CD4-positive, alpha-beta memory T cell (primary cell): ENCODE data around the gene LAMC3. TPM values are rescaled to one million over a fixed set of nuclear protein-coding genes. Genes with fewer than 3 reads are reported as not detected.
A peak's percentile ranks its signal among the peaks of the same experiment; 100 is the strongest.
"Not testable (repeated sequence)": the region's sequence is repeated elsewhere in the genome, so short reads cannot be mapped to it uniquely, and the experiment has no call there.

Experiments used
- CTCF ChIA-PET: fragments of 350-600 bp; sonication (Branson Sonifier 250); formaldehyde crosslinking; loops from one replicate; lab custom pipeline; 2021; ENCODE audit warnings: inconsistent platforms; ENCODE audit not compliant: partially characterized antibody; lab: Charles Lee
- POLR2A ChIA-PET: fragments of 350-600 bp; sonication (Branson Sonifier 250); formaldehyde crosslinking; loops from one replicate; lab custom pipeline; 2021; ENCODE audit not compliant: partially characterized antibody; lab: Charles Lee
- DNase-seq, 5 donors: peaks; one replicate each; pipeline versions ENCODE4 v3.0.0 to v3.0.0-alpha.2; 2020 to 2022; ENCODE audit warnings: mixed read lengths in 1 of 5
- H3K27ac ChIP-seq: one replicate; pipeline ENCODE4 v1.7.0; 2013; ENCODE audit warnings: low read depth, low read length
- H3K27me3 ChIP-seq: 2 replicates; pipeline ENCODE4 v1.7.0; 2013; ENCODE audit warnings: mild to moderate bottlenecking, low read length, moderate library complexity; ENCODE audit not compliant: insufficient read depth
- H3K36me3 ChIP-seq: 2 replicates; pipeline ENCODE4 v1.7.0; 2013; ENCODE audit warnings: mild to moderate bottlenecking, low read length, moderate library complexity; ENCODE audit not compliant: insufficient read depth
- H3K4me1 ChIP-seq: 2 replicates; pipeline ENCODE4 v1.7.0; 2013; ENCODE audit warnings: mild to moderate bottlenecking, low read length, moderate library complexity; ENCODE audit not compliant: insufficient read depth
- H3K4me3 ChIP-seq, 2 donors: one replicate each; pipeline ENCODE4 v1.7.0; 2013; ENCODE audit warnings: low read length in 2 of 2, mild to moderate bottlenecking in 1 of 2
- H3K9me3 ChIP-seq, 2 donors: one replicate each; pipeline ENCODE4 v1.7.0; 2013; ENCODE audit warnings: low read length in 2 of 2, control low read depth in 1 of 2; ENCODE audit not compliant: control insufficient read depth in 1 of 2
- H3K27ac Mint-ChIP-seq, 7 donors: one replicate each; pipeline ENCODE4 v1.8.0; 2020 to 2021; ENCODE audit warnings: mixed read lengths in 7 of 7, mild to moderate bottlenecking in 6 of 7, inconsistent platforms in 3 of 7, moderate library complexity in 3 of 7
- H3K27me3 Mint-ChIP-seq, 2 donors: one replicate each; pipeline ENCODE4 v1.8.0; 2020 to 2021; ENCODE audit warnings: mixed read lengths in 2 of 2
- H3K36me3 Mint-ChIP-seq, 2 donors: one replicate each; pipeline ENCODE4 v1.8.0; 2020 to 2021; ENCODE audit warnings: mixed read lengths in 2 of 2, inconsistent platforms in 1 of 2, mild to moderate bottlenecking in 1 of 2
- H3K4me1 Mint-ChIP-seq, 4 donors: one replicate each; pipeline ENCODE4 v1.8.0; 2020 to 2021; ENCODE audit warnings: mixed read lengths in 4 of 4, mild to moderate bottlenecking in 1 of 4
- H3K4me3 Mint-ChIP-seq, 8 donors: one replicate each; pipeline ENCODE4 v1.8.0; 2020 to 2021; ENCODE audit warnings: mixed read lengths in 8 of 8, mild to moderate bottlenecking in 7 of 8, moderate library complexity in 6 of 8, inconsistent platforms in 3 of 8
- H3K9me3 Mint-ChIP-seq, 8 donors: one replicate each; pipeline ENCODE4 v1.8.0; 2020 to 2021; ENCODE audit warnings: mixed read lengths in 8 of 8, mild to moderate bottlenecking in 5 of 8, inconsistent platforms in 3 of 8, moderate library complexity in 1 of 8
- intact Hi-C: fragments of 100-400 bp; cut with micrococcal nuclease; formaldehyde crosslinking; loops from one replicate; pipeline ENCODE4 v1.15.1; 2023
- polyA plus RNA-seq, 2 donors: library from polyadenylated mRNA; unstranded; fragments of 300-500 nt; fragmentation: Illumina TruSeq; gene quantifications; one replicate each; pipeline ENCODE4 v1.2.3, GENCODE V29; 2021
- total RNA-seq, 2 experiments: library from RNA; stranded (reverse); gene quantifications; one replicate each; pipeline ENCODE4 v1.2.3, GENCODE V29; 2021

LAMC3 gene
- total and polyA plus RNA-seq, 4 experiments from 2014 or later: 0.32 to 0.61 TPM; not detected in 2

DNA sequence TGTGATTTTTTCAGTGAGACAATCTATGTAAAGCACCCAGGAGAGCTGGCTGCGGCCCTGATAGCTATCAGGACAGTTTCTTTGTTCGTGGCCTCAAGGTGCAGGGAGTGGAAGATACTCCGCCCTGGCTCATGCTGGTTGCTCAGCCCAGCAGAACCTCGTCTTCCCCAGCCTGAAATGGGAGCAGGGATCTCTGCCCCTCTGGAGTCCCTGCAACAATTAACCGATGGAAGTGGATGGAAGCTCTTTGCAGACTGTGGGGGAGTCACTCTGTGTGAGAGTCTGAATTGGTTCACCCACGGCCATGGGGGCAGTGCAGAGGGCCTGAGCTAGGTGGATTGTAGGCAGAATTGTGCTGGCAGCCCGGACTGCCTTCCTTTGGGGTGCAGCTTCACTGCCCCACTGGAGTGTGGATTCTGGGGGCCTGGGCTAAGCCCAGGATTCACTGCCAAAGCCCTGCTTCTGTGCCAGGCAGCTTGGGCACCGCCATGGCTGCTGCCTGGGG, 90.2 kb downstream of the LAMC3 start:
- Mint-ChIP-seq H3K4me1 (peaks cover 5 to 13% (median 11%) of the 10 kb centered on the region in 4 donors), H3K36me3 (no peaks in the 10 kb centered on the region), H3K9me3 (no peaks in the 10 kb centered on the region), H3K4me3 (peak overlapping the region in 1 of 8 donors; percentile 38), H3K27ac (no peak overlapping the region), H3K27me3 (peaks cover 18 to 19% of the 10 kb centered on the region in 2 donors)
- H3K9me3 ChIP-seq: no peaks in the 10 kb centered on the region
- no peak overlapping the region for H3K27ac ChIP-seq
- no peak overlapping the region for H3K4me3 ChIP-seq
- no peak for DNase-seq
- intact Hi-C loops: no loop called here
- POLR2A ChIA-PET: no interaction called here
- H3K4me1 ChIP-seq: peaks cover 7% of the 10 kb centered on the region
- CTCF ChIA-PET: interaction anchor here (0.6 to 0.7 kb wide), 3 partner anchors 10 to 185 kb away, joined by 3 read pairs; no protein-coding TSS in a partner anchor
- peaks cover 17% of the 10 kb centered on the region for H3K27me3 ChIP-seq
- H3K36me3 ChIP-seq: no peaks in the 10 kb centered on the region

DNA sequence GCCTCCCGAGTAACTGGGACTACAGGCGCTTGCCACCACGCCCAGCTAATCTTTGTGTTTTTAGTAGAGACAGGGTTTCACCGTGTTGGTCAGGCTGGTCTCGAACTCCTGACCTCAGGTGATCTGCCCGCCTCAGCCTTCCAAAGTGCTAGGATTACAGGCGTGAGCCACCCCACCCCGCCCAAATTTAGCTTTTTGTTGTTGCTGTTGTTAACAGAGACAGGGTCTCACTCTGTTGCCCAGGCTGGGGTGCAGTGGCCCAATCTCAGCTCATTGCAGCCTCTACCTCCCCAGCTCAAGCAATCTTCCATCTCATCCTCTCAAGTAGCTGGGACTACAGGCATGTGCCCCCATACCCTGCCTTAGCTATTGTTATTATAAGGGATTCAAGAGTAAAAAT, 90.9 kb downstream of the LAMC3 start:
- Mint-ChIP-seq H3K27me3 (peaks cover 13 to 15% of the 10 kb centered on the region in 2 donors), H3K4me1 (peaks cover 5 to 13% (median 11%) of the 10 kb centered on the region in 4 donors)
- H3K27me3 ChIP-seq: peaks cover 10% of the 10 kb centered on the region
- intact Hi-C loops, H3K4me1 ChIP-seq, H3K4me3 ChIP-seq, H3K4me3 Mint-ChIP-seq, H3K36me3 ChIP-seq, H3K9me3 Mint-ChIP-seq, H3K9me3 ChIP-seq, H3K36me3 Mint-ChIP-seq, H3K27ac Mint-ChIP-seq, H3K27ac ChIP-seq, DNase-seq: not testable (repeated sequence)
- ChIA-PET POLR2A (interaction anchor here (0.5 kb wide), 1 partner anchor 11 kb away, joined by 3 read pairs; no protein-coding TSS in a partner anchor), CTCF (interaction anchor here (0.6 kb wide), 1 partner anchor 185 kb away, joined by 3 read pairs; no protein-coding TSS in a partner anchor)

DNA sequence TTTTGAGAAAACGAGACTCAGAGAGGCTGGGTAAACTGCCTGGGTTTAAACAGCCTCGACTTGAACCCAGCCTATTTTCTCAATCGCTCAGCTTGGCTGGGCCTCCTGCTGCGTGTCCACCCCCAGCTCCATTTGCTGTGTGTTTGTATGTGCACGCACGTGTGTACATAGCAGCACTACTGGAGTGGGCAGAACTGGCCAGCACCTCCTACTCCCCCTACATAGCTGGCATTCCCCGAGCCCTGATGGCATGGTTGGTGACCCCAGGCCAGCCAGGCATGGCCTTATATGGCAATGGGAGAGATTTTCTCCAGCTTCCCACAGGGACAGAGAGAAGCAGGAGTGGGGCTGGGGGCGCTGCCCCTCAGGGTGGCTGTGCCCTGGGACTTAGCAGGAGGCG, 91.5 kb downstream of the LAMC3 start:
- no peak for DNase-seq
- H3K9me3 ChIP-seq: no peaks in the 10 kb centered on the region
- no peak overlapping the region for H3K27ac ChIP-seq
- H3K4me3 Mint-ChIP-seq: no peak overlapping the region
- H3K4me1 ChIP-seq: peaks cover 7% of the 10 kb centered on the region
- H3K4me1 Mint-ChIP-seq: peaks cover 5 to 13% (median 10%) of the 10 kb centered on the region in 4 donors
- no peak overlapping the region for H3K4me3 ChIP-seq
- H3K27ac Mint-ChIP-seq: peak overlapping the region in 1 of 7 donors; percentile 43
- POLR2A ChIA-PET: no interaction called here
- CTCF ChIA-PET: no interaction called here
- H3K27me3 ChIP-seq: peaks cover 6% of the 10 kb centered on the region
- no peaks in the 10 kb centered on the region for H3K36me3 Mint-ChIP-seq
- H3K9me3 Mint-ChIP-seq: no peaks in the 10 kb centered on the region
- intact Hi-C loops: no loop called here
- no peaks in the 10 kb centered on the region for H3K36me3 ChIP-seq
- H3K27me3 Mint-ChIP-seq: peaks cover 10 to 12% of the 10 kb centered on the region in 2 donors

DNA sequence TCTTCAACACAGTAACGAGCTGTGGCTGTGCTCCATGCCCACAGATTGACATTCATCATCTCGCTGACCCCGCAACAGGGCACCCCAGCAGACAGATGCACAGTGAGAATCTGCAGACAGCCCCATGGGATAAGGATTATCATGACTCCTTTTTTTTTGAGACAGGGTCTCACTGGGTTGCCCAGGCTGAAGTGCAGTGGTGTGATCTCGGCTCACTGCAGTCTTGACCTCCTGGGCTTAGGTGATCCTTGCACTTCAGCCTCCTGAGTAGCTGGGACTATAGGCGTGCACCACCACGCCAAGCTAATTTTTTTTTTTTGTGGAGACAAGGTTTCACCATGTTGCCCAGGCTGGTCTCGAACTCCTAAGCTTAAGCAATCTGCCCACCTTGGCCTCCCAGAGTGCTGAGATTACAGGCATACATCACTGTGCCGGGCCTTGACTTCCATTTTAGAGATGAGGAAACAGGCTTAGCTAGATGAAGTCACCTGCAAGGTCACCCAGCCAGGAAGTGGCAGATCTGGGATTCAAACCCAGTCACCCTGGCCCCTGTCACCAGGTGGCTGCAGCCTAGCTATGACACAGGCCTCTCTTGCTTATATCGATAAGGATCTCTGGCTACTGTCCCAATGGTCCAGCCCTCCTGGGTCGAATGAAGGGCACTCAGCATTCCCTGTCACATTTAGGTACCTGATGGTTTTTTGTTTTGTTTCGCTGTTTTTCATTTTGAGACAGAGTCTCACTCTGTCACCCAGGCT, 92.4 kb downstream of the LAMC3 start:
- Mint-ChIP-seq H3K9me3 (peaks cover 0 to 2% (median 0%) of the 10 kb centered on the region in 8 donors), H3K27me3 (peaks cover 4 to 8% of the 10 kb centered on the region in 2 donors), H3K4me3 (no peak overlapping the region), H3K4me1 (peaks cover 2 to 7% (median 6%) of the 10 kb centered on the region in 4 donors), H3K27ac (no peak overlapping the region), H3K36me3 (no peaks in the 10 kb centered on the region)
- Histone ChIP-seq H3K27me3 (no peaks in the 10 kb centered on the region), H3K36me3 (no peaks in the 10 kb centered on the region), H3K9me3 (no peaks in the 10 kb centered on the region), H3K27ac (no peak overlapping the region), H3K4me1 (peaks cover 7% of the 10 kb centered on the region), H3K4me3 (no peak overlapping the region)
- intact Hi-C loops: no loop called here
- ChIA-PET POLR2A (no interaction called here), CTCF (no interaction called here)
- DNase-seq: no peak

DNA sequence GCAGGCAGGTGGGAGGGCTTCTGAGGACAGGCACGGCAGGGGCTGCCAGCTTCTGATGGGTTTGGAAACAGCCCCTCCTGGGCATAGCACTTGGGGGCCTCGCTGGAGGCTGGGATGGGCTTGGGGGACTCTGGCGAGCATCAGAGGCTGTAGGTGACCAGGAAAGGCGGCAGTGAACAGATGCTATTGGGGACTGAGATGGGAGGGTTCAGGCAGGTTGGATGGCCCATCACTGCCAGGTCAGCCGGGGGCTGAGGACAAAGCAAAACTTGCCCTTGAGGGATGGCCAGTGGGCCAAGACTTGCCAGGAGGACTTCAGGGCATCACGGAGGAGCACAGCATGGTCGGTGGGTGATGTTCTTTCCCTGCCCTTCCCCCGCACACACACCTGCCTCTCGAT, 94.0 kb downstream of the LAMC3 start:
- H3K27me3 Mint-ChIP-seq: peaks cover 0 to 3% of the 10 kb centered on the region in 2 donors

DNA sequence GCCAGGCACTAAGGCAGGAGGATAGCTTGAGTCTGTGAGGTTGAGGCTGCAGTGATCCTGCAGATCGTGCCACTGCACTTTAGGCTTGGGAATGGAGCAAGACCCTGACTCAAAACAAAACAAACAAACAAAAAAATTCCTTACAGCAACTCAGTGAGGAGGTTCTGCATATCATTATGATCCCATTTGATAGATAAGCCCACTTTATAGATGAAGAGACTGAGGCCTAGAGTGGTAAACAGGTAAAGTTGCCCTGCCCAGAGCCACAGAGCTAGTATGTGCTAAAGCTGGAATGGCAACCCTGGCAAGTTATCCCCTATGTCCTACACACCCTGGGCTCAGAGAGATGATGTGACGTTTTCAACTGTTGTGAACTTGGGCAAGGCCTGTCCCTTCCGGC, 94.6 kb downstream of the LAMC3 start:
- Histone ChIP-seq H3K27me3 (no peaks in the 10 kb centered on the region), H3K27ac (no peak overlapping the region), H3K4me3 (no peak overlapping the region), H3K36me3 (no peaks in the 10 kb centered on the region), H3K9me3 (no peaks in the 10 kb centered on the region), H3K4me1 (peaks cover 7% of the 10 kb centered on the region)
- Mint-ChIP-seq H3K27me3 (peaks cover 0 to 3% of the 10 kb centered on the region in 2 donors), H3K4me1 (peaks cover 0 to 4% (median 0%) of the 10 kb centered on the region in 4 donors), H3K27ac (no peak overlapping the region), H3K9me3 (peaks cover 0 to 2% (median 0%) of the 10 kb centered on the region in 8 donors), H3K36me3 (no peaks in the 10 kb centered on the region), H3K4me3 (no peak overlapping the region)
- intact Hi-C loops: no loop called here
- CTCF ChIA-PET: no interaction called here
- POLR2A ChIA-PET: no interaction called here
- no peak for DNase-seq

More for the DNA sequence above, 94.0 kb downstream of the LAMC3 start:
- H3K27me3 ChIP-seq: no peaks in the 10 kb centered on the region
- CTCF ChIA-PET: no interaction called here
- no peak overlapping the region for H3K4me3 Mint-ChIP-seq
- no peaks in the 10 kb centered on the region for H3K36me3 Mint-ChIP-seq
- H3K9me3 ChIP-seq: no peaks in the 10 kb centered on the region
- no peaks in the 10 kb centered on the region for H3K36me3 ChIP-seq
- peaks cover 0 to 2% (median 0%) of the 10 kb centered on the region in 8 donors for H3K9me3 Mint-ChIP-seq
- no peak overlapping the region for H3K27ac Mint-ChIP-seq
- no peak overlapping the region for H3K27ac ChIP-seq
- POLR2A ChIA-PET: no interaction called here
- H3K4me3 ChIP-seq: no peak overlapping the region
- DNase-seq: no peak
- H3K4me1 ChIP-seq: peaks cover 7% of the 10 kb centered on the region
- H3K4me1 Mint-ChIP-seq: peaks cover 0 to 4% (median 0%) of the 10 kb centered on the region in 4 donors
- intact Hi-C loops: no loop called here

DNA sequence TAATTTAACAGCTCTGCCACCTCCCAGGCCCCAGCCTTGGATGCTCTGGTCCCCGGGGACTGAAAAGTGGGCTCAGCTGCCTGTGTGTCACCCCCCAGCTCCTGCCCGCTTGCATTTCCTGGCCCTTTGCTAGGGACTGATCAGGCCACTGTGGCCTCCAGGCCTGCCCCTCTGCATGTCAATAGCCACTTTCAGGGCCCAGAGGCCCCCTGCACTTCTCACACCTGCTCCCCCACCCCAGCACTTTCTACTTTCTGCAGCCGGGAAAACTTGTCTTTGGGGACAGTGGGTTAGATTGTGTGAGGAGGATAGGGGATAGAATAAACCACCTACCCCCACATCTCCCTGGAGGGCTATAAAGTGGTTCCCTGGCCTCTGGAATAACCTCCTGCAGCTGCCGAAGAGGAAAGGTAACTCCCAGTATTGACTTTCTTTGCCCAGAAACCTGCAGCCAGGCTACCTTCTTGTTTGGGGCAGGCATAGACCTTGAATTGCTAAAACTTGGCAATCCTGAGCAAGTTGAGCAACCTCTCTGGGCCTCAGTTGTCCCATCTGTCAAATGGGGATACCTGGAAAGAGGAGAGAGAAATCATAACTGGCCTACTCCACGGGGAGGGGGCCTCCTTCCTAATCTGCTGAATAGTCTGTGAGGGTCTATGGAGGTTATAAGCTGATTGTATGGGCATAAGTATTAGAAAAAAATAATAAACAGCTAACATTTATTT, 95.2 kb downstream of the LAMC3 start:
- Histone ChIP-seq H3K4me3 (no peak overlapping the region), H3K4me1 (peaks cover 7% of the 10 kb centered on the region), H3K36me3 (no peaks in the 10 kb centered on the region), H3K27me3 (no peaks in the 10 kb centered on the region), H3K9me3 (no peaks in the 10 kb centered on the region), H3K27ac (no peak overlapping the region)
- ChIA-PET CTCF (no interaction called here), POLR2A (no interaction called here)
- DNase-seq: no peak
- intact Hi-C loops: no loop called here
- Mint-ChIP-seq H3K4me3 (no peak overlapping the region), H3K36me3 (no peaks in the 10 kb centered on the region), H3K9me3 (peaks cover 0 to 2% (median 0%) of the 10 kb centered on the region in 8 donors), H3K27ac (no peak overlapping the region), H3K27me3 (peaks cover 0 to 3% of the 10 kb centered on the region in 2 donors), H3K4me1 (peaks cover 0 to under 1% (median 0%) of the 10 kb centered on the region in 4 donors)
